ENCODE measurements around the gene OSBPL8. TPM values are rescaled to one million over a fixed set of nuclear protein-coding genes. Genes with fewer than 3 reads are reported as not detected.

Gene OSBPL8
- 100 and 216 TPM in 2 replicates for total RNA-seq

GRCh38 chr12:76559400-76560085 lies at the start of gene OSBPL8:
Gene OSBPL8, minus strand, starts transcription at chr12:76559771. Its CDS starts 72,220 bp downstream, at chr12:76487551.

GRCh38 chr12:76348079-76348901 lies 211.3 kb downstream of the OSBPL8 start, which contains the start of gene BBS10:
Gene BBS10, minus strand, starts transcription at chr12:76348415. Its CDS starts 57 bp downstream, at chr12:76348358.

Other genes with a start within 250 kb of the OSBPL8 start
- gene BBS10, start 211.4 kb downstream of the OSBPL8 start, total RNA-seq, result 8.5 and 14.2 TPM in 2 replicates
- gene ZDHHC17, start 204.3 kb upstream of the OSBPL8 start, total RNA-seq, result 36.6 and 72.0 TPM in 2 replicates